Measurements from ENCODE around the gene C6. TPM values are rescaled to one million over a fixed set of nuclear protein-coding genes. Genes with fewer than 3 reads are reported as not detected.
A peak's percentile ranks its signal among the peaks of the same experiment; 100 is the strongest.

The C6 gene
- total and polyA plus RNA-seq, 4 donors = 125 to 916 (median 269) TPM

DNA sequence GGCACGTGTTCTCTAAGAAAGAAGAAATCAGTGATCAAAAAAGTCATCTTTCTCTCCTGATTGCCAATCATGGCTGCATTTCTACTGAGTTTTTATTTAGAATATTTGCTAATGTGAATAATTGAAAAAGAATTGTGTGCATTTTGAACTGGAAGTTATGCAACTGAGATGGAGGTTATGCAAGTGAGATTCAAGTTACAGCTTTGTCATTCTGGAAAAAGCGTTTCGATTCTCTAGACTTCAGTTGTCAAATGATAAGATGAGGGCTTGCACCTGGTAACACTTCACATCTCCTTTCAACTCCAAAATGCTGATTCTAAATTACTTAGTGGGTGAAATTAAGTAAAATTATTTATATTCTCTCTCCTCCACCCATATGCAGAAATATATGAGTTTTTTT lies 36.4 kb downstream of the C6 start:
- H3K4me3 ChIP-seq (ENCODE audit: low read depth in 1 of 3, low read length in 3 of 3) = no peak overlapping the region
- H3K27me3 ChIP-seq (ENCODE audit: control insufficient read depth in 4 of 4, insufficient read depth in 4 of 4, low read length in 3 of 4) = no peaks in the 10 kb centered on the region
- H3K36me3 ChIP-seq (ENCODE audit: control insufficient read depth in 4 of 4, insufficient read depth in 3 of 4, low read depth in 1 of 4, low read length in 3 of 4) = peaks cover 0 to 38% (median 32%) of the 10 kb centered on the region in 4 donors
- H3K9ac ChIP-seq (ENCODE audit: low read depth in 1 of 2, low read length in 2 of 2) = no peak overlapping the region
- H3K4me1 ChIP-seq (ENCODE audit: control insufficient read depth in 4 of 4, insufficient read depth in 4 of 4, low read length in 3 of 4) = peaks cover 2 to 19% (median 9%) of the 10 kb centered on the region in 4 donors
- TF ChIP-seq HNF4A (conservative IDR thresholded peaks at IDR 0.05) (peak in 1 of 2 donors; percentile 33), EGR1 (IDR thresholded peaks at IDR 0.05; ENCODE audit: low read depth in 2 of 2) (no peak)
- DNase-seq (ENCODE audit: low spot score) = no peak
- no peak overlapping the region for H3K27ac ChIP-seq (ENCODE audit: low read depth in 1 of 2, low read length in 2 of 2)
- WGBS = 55% methylated on average over 3 of the region's 3 CpGs
- H3K9me3 ChIP-seq (ENCODE audit: control insufficient read depth in 4 of 4, low read length in 3 of 4) = no peaks in the 10 kb centered on the region

DNA sequence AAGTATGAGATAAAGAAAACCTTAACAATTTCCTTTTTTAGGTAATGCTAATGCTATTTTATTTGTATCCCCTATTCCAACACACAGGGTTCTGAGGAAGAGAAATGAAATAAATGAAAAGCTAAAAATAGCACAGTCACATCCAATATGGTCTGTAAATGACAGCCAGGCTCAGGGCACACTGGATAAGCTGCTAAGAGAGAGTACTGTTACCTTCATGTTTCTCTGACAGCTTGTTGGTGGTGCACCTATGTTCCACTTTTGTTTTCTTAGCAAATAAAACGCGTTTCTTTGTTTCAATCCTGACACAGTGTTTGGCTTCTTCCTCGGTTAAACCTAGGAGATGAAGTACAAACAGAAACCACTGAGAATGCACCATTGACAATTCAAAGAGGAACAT lies 41.3 kb downstream of the C6 start:
- Histone ChIP-seq H3K4me1 (ENCODE audit: control insufficient read depth in 4 of 4, insufficient read depth in 4 of 4, low read length in 3 of 4) (peaks cover 0 to 15% (median 9%) of the 10 kb centered on the region in 4 donors), H3K27me3 (ENCODE audit: control insufficient read depth in 4 of 4, insufficient read depth in 4 of 4, low read length in 3 of 4) (no peaks in the 10 kb centered on the region), H3K4me3 (ENCODE audit: low read depth in 1 of 3, low read length in 3 of 3) (no peak overlapping the region), H3K9ac (ENCODE audit: low read depth in 1 of 2, low read length in 2 of 2) (no peak overlapping the region), H3K27ac (ENCODE audit: low read depth in 1 of 2, low read length in 2 of 2) (no peak overlapping the region), H3K9me3 (ENCODE audit: control insufficient read depth in 4 of 4, low read length in 3 of 4) (no peaks in the 10 kb centered on the region), H3K36me3 (ENCODE audit: control insufficient read depth in 4 of 4, insufficient read depth in 3 of 4, low read depth in 1 of 4, low read length in 3 of 4) (peaks cover 0 to 58% (median 52%) of the 10 kb centered on the region in 4 donors)
- TF ChIP-seq GABPA (IDR thresholded peaks at IDR 0.05 in 1 of 2, conservative IDR thresholded peaks at IDR 0.05 in 1 of 2) (no peak), FOXA1 (IDR thresholded peaks at IDR 0.05) (no peak), FOXA2 (IDR thresholded peaks at IDR 0.05) (no peak), NR2F2 (IDR thresholded peaks at IDR 0.05) (no peak), RAD21 (IDR thresholded peaks at IDR 0.05) (no peak), HNF4G (IDR thresholded peaks at IDR 0.05) (no peak), YY1 (IDR thresholded peaks at IDR 0.05) (no peak), SP1 (IDR thresholded peaks at IDR 0.05) (no peak), TAF1 (conservative IDR thresholded peaks at IDR 0.05) (no peak), EGR1 (IDR thresholded peaks at IDR 0.05; ENCODE audit: low read depth in 2 of 2) (no peak), ZBTB33 (IDR thresholded peaks at IDR 0.05) (no peak), RXRA (IDR thresholded peaks at IDR 0.05) (no peak), JUND (IDR thresholded peaks at IDR 0.05) (no peak), REST (IDR thresholded peaks at IDR 0.05) (no peak)
- TF ChIP-seq, protein P1, sequence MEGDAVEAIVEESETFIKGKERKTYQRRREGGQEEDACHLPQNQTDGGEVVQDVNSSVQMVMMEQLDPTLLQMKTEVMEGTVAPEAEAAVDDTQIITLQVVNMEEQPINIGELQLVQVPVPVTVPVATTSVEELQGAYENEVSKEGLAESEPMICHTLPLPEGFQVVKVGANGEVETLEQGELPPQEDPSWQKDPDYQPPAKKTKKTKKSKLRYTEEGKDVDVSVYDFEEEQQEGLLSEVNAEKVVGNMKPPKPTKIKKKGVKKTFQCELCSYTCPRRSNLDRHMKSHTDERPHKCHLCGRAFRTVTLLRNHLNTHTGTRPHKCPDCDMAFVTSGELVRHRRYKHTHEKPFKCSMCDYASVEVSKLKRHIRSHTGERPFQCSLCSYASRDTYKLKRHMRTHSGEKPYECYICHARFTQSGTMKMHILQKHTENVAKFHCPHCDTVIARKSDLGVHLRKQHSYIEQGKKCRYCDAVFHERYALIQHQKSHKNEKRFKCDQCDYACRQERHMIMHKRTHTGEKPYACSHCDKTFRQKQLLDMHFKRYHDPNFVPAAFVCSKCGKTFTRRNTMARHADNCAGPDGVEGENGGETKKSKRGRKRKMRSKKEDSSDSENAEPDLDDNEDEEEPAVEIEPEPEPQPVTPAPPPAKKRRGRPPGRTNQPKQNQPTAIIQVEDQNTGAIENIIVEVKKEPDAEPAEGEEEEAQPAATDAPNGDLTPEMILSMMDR (IDR thresholded peaks at IDR 0.05; ENCODE audit: low read depth, low read length, missing input control) = no peak
- TF ChIP-seq, protein P2, sequence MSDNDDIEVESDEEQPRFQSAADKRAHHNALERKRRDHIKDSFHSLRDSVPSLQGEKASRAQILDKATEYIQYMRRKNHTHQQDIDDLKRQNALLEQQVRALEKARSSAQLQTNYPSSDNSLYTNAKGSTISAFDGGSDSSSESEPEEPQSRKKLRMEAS (IDR thresholded peaks at IDR 0.05) = no peak
- TF ChIP-seq, protein P3, sequence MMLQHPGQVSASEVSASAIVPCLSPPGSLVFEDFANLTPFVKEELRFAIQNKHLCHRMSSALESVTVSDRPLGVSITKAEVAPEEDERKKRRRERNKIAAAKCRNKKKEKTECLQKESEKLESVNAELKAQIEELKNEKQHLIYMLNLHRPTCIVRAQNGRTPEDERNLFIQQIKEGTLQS (IDR thresholded peaks at IDR 0.05) = no peak
- no peak for DNase-seq (ENCODE audit: low spot score)
- 40% methylated on average over 3 of the region's 3 CpGs for WGBS
